ENCODE data around the gene TMEM62. TPM values are rescaled to one million over a fixed set of nuclear protein-coding genes. Genes with fewer than 3 reads are reported as not detected.
A peak's percentile ranks its signal among the peaks of the same experiment; 100 is the strongest.
"Not testable (repeated sequence)": the region's sequence is repeated elsewhere in the genome, so short reads cannot be mapped to it uniquely, and the experiment has no call there.

TMEM62 gene
- total RNA-seq, 1 experiment from 2014 or later = 17.7 TPM

DNA sequence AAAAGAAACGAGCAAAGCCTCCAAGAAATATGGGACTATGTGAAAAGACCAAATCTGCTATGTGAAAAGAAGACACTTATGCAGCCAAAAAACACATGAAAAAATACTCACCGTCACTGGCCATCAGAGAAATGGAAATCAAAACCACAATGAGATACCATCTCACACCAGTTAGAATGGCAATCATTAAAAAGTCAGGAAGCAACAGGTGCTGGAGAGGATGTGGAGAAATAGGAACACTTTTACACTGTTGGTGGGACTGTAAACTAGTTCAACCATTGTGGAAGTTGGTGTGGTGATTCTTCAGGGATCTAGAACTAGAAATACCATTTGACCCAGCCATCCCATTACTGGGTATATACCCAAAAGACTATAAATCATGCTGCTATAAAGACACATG lies 43.8 kb downstream of the TMEM62 start:
- not testable (repeated sequence) for DNase-seq (ENCODE audit: low spot score)

DNA sequence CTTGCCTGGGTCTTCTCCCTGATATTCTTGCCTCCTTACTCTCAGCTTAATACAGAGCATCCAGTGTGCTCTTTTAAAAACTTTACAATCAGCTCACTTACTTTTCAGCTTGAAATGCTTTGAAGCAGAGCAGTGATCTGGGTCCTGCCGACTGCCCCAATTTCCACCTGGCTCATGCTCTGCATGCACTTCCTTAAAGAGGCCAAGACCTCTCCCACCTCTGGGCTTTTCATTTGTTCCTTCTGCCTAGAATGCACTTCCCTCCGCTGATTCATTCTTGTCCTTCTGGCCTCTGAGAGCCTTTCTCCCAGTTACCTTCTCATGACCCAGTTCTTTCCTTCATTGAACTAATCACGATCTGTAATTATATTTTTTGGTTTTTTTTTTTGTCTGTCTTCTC lies 49.9 kb downstream of the TMEM62 start:
- no peak for DNase-seq (ENCODE audit: low spot score)

DNA sequence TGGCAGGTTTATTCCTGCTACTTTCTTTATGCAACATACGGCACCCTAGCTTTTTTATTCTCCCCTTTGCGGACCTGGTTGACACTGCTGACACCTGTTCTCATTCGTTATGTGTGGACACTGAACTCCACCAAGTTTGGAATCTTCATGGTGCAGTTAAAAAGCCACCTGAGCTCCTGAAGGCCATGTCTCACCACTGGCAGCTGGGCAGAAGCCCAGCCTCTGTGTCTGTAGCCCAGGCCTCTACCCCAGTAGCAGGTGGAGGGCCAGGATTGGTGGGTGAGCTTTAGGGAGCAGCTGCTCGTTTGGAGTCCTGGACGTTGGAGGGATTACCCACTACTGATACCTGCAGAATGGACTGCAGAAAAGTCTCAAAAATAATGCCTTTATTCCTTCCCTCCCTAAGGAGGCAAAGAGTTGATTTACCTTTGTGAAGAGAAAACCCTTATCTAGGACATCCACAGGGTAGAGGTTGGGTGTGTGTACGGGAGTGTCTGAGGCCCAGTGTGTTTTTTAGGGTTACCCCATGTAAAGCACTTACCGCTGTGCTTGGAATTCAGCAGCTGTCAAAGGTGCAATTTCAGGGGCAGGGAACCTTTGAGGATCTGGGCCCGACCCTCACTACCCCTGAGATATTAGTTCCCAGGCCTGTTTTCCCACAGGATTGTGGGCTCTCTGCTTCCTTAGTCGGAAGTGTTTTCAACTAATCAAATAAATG lies 51.2 kb downstream of the TMEM62 start:
- DNase-seq (ENCODE audit: low spot score) = no peak

DNA sequence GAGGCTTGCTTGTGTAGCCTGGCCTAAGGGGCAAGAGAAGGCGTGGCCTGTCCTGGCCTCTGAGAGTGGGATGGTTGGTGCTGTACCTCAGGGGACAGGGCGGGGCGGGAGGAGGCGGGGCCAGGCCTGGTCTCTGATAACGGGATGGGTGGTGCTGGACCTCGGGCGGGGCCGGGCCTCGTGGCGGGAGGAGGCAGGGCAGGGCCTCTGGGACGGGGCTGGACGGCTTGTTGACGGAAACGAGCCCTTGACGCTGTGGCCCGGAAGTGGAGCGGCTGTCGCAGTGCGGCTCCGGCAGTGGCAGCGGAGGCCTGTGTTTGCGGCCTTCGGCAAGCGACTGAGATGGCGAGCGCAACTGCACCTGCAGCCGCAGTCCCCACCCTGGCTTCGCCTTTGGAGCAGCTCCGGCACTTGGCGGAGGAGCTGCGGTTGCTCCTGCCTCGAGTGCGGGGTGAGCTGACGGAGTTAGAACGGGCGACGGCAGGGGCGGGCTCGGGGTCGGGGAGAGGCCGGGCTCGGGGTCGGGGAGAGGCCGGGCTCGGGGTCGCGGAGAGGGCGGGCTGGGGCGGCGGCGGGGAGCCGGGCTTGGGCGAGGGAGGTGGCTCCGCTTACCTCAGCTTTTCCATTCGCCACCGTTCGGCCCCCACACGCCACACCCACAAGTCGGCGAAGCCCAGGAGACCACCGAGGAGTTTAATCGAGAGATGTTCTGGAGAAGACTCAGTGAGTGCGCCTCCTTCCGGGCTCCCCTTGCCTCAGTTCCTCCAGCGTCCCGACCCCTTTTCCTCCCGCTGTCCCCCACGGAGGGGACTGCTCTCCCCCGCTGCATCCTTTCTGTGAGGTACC lies 52.0 kb downstream of the TMEM62 start, which contains the start of gene CCNDBP1:
Gene CCNDBP1 (plus strand): TSS at position 247 of the 846 bp plus-strand sequence. CDS start 96 bp downstream, at position 343.
- DNase-seq (ENCODE audit: low spot score) = peak; percentile 87

DNA sequence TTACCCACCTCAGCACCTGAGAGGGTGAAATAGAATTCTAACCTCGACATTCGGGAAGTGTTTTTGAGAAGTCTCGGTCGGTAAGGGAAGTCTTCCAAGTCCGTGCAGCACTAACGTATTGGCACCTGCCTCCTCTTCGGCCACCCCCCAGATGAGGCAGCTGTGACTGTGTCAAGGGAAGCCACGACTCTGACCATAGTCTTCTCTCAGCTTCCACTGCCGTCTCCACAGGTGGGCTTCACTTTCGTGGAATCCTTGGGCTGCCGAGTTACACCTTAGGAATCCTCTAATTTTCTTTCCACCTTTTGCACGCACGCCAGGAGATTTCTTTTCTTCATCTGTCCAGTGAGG lies 52.6 kb downstream of the TMEM62 start:
- DNase-seq (ENCODE audit: low spot score) = no peak

DNA sequence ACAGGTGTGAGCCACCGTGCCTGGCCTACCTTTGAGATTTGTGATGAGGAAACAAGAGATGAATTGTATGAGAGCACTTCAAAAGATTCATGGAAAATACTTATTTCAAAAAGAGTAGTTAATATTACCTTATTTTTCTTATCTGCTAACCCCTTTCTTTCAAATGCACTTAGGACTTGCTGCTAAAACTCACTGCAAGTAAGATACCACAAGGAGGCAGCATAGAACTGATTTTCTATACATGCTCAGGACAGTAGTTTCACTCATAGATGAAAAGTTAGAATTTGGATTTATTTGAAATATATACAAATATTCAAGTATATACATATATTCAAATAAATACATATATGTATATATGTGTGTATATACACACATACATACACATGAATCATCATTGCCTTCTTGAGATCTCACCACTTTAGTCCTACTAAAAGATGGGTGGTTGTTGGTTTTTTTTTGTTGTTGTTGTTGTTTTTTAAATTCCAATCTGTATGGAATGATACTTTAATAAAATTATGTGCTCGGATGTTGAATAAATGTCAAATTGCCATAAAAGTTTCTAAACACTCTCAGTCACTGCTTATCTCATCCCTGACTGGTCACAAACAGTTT lies 54.3 kb downstream of the TMEM62 start:
- DNase-seq (ENCODE audit: low spot score) = peak; percentile 63

DNA sequence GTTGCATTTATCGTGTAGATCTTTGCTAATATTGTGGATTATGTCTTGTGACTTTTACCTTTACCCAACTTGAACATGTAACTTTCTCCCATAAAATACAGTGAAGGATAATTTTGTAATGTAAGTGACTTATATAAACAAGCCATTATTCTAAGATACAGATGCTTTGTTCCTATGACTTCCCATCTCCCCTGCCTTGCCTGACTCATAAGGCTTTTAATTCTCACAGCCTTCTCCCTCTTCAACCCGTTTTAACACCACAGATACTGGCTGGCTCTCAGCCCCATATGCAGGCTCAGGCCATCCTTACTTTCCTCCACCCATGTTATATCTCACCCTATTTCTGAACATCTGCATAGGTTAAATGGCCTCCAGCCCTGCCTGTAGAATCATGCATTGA lies 55.9 kb downstream of the TMEM62 start:
- no peak for DNase-seq (ENCODE audit: low spot score)

DNA sequence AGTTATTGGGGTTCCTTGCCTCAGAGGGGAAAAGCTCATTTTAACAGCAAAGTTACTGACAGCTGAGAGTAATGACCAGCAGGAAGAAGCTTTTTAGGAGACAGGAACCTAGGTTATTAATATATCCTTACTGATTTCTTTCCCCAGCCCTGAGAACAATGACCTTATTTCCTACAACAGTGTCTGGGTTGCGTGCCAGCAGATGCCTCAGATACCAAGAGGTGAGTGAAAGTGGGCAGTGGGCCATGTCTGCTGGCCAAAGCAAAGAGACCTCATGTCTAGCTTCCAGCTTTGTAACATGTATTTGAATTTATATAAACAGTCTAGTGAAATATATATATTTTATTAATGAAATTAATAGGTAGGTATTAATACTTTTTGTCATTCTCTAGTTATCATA lies 56.8 kb downstream of the TMEM62 start:
- no peak for DNase-seq (ENCODE audit: low spot score)

DNA sequence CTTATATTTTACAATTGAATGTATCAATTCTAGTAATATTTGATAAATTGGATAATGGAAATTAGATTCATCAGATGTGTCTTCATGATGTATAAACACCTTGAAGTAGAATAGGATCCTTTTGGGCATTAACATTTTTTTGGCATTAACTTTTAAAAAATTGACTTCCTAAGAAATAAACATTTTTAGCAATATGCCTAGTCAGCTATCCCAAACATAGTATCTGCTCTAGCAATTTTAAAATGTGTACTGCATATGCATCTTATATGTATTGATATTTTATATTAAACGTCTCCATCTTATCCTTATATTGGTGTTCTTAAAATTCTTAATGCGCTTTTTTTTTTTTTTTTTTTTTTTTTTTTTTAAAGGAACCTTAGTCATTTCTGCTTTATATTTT lies 60.3 kb downstream of the TMEM62 start:
- no peak for DNase-seq (ENCODE audit: low spot score)

DNA sequence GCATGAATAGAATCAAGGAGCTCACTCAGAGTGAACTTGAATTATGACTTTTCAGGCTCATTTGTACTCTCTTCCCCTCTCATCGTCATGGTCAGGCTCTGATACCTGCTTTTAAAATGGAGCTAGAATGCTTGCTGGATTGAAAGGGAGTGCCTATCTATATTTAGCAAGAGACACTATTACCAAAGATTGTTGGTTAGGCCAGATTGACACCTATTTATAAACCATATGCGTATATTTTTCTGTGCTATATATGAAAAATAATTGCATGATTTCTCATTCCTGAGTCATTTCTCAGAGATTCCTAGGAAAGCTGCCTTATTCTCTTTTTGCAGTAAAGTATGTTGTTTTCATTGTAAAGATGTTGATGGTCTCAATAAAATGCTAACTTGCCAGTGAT lies 61.4 kb downstream of the TMEM62 start:
- DNase-seq (ENCODE audit: low spot score) = no peak

DNA sequence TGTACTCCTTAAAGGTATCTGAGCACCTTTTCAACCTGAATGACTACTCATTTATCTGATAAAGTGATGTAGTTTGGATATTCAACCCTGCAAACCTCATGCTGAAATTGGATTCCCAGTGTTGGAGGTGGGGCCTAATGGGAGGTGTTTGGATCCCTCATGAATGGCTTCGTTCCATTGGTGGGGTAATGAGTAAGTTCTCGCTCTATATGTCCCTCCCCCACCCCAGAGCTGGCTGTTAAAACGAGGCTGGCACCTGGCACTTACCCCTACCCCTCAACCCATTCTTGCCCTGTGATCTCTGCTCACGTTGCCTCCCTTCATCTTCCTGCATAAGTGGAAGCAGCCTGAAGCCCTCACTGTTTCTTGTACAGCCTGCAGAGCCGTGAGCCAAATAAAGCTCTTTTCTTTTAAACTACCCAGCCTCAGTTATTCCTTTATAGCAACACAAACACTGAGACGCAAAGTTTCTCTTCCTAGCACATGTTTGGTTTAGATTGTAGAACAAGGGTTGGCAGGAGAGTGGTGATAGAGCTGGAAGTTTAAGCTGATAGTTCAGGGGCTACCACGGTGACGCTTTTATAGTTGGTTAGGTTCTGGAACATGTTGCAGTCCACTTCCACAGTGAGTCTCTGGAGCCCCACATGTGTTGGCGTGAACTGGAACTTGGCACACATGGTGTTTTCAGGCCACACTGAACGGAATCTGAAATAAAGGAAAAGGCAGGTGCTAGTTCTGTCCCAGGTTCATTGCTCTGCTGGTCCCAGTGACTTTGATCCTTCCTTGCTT lies 63.6 kb downstream of the TMEM62 start:
- DNase-seq (ENCODE audit: low spot score) = no peak

DNA sequence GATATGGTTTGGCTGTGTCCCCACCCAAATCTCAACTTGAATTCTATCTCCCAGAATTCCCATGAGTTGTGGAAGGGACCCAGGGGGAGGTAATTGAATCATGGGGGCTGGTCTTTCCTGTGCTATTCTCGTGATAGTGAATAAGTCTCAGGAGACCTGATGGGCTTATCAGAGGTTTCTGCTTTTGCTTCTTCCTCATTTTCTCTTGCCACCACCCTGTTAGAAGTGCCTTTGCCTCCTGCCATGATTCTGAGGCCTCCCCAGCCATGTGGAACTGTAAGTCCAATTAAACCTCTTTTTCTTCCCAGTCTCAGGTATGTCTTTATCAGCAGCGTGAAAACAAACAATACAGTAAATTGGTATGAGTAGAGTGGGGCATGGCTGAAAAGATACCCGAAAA lies 64.4 kb downstream of the TMEM62 start:
- DNase-seq (ENCODE audit: low spot score) = not testable (repeated sequence)

DNA sequence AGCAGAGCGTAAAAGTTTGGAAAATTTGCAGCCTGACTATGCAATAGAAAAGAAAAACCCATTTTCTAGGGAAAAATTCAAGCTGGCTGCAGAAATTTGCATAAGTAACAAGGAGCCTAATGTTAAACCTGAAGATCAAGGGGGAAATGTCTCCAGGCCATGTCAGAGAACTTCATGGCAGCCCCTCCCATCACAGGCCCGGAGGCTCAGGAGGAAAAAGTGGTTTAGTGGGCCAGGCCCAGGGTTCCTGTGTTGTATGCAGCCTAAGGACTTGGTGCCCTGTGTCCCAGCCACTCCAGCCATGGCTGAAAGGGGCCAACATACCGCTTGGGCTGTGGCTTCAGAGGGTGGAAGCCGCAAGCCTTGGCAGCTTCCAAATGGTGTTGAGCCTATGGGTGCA lies 65.2 kb downstream of the TMEM62 start:
- DNase-seq (ENCODE audit: low spot score) = not testable (repeated sequence)

DNA sequence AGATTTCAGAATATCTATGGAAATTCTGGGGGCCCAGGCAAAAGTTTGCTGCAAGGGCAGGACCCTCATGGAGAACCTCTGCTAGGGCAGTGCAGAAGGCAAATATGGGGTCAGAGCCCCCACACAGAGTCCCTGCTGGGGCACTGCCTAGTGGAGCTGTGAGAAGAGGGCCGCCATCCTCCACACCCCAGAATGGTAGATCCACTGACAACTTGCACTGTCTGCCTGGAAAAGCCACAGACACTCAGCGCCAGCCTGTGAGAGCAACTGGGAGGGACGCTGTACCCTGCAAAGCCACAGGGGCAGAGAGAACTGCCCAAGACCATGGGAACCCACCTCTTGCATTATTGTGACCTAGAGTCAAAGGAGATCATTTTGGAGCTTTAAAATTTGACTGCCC lies 65.6 kb downstream of the TMEM62 start:
- DNase-seq (ENCODE audit: low spot score) = no peak

DNA sequence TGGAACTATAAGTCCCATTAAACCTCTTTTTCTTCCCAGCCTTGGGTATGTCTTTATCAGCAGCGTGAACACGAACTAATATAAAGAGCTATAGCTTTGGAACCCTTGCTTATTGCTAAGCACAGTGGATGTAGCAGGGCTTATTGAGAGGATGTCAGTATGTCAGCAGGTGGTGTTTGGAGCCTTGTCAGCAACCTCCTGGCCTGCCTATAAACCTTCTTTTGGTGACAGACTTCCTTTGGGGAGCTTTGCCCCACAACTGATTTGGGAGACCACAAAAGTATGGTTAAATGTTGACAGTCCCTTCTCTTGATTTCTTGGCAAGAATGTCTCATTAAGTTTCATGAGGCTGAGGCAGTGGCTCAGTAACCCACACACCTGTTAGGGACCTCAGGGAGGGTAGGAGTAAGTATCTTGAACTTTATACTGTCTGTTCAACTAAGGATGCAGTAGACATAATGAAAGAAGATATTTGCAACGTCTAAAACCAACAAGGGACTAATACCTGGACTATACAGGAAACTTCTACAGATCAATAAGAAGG lies 66.6 kb downstream of the TMEM62 start:
- no peak for DNase-seq (ENCODE audit: low spot score)

DNA sequence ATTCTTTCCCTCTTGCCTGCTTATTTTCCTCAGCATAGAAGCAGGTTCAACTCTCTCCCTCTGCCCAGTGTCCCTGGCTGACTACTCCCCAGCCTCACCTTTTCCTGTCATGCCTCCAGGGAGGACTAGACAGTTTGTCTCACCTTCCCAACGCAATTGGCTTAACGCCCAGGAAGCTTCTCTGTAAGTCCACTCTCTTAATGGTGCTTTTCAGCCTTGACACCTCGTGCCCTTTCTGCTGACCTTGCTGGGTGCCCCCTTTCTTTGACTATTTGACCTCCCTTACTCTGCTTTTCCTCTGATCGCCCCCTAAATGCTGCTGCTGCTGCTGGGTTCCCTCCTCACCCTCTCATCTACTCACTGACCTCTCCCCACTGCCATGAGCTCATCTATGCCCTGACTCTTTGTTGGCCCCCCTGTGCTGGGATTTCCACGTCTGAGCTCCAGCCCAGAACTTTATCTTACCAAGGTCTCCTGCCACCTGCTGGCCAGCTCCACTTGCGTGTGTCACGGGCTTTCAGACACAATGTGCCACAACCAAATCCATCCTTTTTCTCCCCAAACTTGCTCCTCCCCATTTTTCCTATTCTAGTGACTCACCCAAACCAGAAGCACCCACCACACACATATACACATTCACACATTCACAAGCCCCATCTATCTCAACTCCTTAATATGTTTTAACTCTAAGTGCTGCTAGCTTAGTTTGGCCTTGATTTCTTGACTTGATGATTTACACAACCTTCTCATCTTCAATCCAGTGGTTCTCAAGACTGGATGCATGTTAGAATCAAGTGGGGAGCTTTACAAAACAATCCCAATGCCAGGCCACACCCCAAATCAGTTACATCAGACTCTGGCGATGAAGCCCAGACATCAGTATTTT lies 70.9 kb downstream of the TMEM62 start:
- peak; percentile 63 for DNase-seq (ENCODE audit: low spot score)

DNA sequence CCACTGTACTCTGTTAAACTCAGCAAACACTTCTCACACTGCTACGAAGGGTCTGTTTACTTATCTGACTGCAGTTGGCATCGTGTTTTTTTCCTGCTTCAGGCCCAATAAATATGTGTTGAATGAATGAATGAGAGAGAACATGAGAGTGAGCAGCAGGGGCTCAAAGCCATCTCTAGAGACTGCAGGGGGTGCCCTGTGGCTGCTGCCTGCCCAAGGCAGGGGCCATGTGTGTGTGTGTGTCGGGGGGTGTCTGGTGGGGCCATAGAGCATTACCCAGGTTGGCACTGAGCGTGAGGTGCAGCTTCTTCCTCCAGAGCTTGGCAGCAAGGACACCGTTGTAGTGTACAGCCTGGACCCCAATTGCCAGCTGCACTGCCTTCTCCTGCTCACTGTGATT lies 72.7 kb downstream of the TMEM62 start:
- DNase-seq (ENCODE audit: low spot score) = no peak

DNA sequence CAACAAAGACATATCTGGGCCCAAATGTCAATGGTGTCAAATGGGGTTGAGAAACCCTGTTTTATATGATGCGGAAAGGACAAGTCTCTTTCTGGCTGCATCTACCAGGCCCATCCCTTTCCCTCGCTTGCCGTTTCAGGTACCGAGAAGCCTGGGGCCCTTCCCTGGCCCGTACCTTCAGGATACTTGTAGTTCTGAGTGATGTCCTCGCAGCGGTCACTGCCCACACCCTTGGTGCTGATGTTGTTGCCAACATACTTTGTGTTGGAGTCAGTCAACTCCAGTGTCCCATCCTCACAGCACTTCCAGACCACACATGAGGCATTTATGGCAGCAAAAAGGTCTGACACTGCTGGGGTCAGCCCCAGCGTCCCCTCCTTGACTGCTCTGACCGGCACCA lies 73.6 kb downstream of the TMEM62 start:
- no peak for DNase-seq (ENCODE audit: low spot score)

DNA sequence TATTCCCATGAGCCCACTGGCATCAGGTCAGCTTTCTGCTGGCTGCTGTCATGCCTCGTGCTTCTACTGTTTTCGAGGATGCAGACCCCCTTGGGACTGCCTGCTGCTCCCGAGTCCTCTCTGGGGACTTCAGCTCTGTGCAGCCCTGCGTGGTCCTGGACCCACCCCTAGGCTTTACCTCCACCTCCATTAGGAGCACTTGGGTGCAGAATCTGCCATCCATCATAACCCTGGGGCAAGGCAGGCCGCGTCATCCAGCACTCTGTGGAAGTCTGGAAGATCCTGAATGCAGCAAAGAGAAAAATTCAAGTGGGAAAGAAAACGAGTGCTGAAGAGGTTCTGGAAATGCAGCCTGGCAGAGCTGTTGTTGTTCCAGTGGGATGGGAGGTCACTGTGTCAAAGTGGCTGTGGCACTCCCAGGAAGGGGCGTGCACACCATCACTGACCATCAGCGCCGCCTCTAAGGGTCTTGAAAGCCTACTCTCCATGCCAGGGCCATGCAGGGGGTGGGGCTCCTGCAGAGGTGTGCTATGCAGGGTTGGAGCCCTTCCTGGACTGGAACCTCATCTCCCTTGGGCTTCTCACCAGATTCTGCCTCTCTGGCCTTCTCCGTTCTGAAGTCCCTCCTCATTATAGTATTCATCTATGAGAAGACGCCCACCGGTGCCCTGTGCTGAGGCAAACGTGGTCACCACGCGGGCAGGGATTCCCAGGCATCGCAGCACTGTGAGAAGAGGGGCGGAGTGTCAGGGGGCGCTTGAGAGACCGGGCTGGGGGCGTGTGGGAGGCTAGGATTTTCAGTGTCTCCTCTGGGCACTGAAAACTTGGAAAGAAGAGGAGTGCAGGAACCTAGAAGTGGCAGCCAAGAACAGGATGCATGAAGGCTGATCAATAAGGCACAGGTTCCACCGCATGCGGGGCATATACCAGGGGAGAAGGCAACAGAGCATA lies 74.9 kb downstream of the TMEM62 start:
- DNase-seq (ENCODE audit: low spot score) = no peak
